Embryonic facial prominence (tissue), 1 donor: ENCODE data around the gene SCCPDH.
"Not testable (repeated sequence)": the region's sequence is repeated elsewhere in the genome, so short reads cannot be mapped to it uniquely, and the experiment has no call there.

ENCODE experiments used
- DNase-seq: peaks from one replicate; pipeline ENCODE4 v3.0.0-alpha.2; 2016; ENCODE audit errors: extremely low spot score

SCCPDH gene

DNA sequence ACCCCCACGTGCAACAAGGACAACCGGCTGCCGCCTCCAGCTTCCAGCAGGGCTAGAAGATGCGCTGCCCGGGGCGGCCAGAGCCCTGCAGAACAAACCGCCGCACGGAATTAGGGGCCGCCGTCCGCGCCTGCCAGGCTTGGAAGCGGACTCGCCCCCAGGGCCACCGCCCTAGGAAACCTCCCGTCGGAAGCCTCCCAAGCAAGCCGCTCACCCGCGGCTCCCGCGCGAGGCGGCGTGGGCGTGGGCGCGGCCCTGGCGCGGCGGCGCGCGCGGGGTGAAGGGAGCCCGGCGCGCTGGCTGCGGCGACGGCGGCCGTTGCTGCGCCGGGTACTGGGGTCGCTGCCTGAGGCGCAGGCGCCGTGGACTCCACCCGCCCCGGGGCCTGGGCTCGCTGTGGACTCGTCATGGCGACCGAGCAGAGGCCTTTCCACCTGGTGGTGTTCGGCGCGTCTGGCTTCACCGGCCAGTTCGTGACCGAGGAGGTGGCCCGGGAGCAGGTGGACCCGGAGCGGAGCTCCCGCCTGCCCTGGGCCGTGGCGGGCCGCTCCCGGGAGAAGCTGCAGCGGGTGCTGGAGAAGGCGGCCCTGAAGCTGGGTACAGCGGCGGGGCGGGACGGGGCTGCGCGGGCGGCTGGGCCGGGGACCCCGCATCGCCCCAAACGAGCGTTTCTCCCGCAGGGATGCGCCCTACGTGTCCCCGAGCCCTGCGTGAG is at the start of gene SCCPDH:
SCCPDH (plus strand) TSS at position 394 of the 715 bp plus-strand sequence; CDS start at position 408, 14 bp downstream.
- DNase-seq: no peak

GRCh38 chr1:246677842-246678241 is 46.4 kb upstream of the SCCPDH start:
- DNase-seq: no peak

DNA sequence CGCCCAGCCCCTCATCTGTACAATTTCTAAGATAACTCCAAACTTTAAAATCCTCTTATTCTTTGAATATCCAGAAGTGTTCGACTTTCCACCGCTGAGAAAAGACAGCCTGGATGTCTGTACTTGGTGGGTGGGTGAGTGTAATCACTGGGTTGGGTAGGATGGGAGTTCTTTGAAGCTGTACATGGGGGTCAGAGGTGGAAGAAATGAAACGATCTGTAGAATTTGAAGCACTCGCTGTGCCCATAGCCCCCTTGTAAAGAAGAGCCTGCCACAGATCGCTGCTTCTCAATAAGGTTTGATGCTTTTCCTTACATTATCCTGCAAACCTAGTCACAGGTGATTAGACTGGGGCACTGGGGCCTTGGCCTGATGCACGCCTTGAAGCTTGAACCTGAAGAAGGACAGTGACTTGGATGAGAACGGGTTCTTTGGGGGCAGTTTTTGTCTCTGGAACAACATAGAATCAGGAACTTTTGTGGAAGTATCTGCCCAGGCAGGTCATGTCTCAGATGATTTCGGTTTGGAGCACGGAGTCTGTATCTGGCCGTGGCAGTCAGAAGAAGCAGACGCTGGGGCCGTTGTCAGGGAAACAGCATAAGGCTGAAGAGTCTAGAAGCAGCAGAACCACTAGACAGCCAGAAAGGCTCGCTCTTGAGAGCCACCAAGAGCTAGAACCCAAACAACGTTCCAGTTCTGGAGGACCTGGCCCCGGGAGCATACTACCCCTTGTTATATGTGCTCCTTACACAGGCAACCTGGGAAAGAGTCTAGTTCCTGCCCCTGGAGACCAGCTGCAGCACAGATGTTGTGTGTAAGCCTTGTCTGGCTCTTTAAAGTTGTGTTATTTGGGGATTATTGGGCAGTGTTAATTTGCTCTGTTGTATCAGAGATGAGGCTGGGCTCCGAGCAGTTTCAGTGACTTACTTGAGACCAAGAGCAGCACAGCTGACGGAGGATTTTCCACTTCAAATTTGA is 45.1 kb upstream of the SCCPDH start:
- DNase-seq: no peak

DNA sequence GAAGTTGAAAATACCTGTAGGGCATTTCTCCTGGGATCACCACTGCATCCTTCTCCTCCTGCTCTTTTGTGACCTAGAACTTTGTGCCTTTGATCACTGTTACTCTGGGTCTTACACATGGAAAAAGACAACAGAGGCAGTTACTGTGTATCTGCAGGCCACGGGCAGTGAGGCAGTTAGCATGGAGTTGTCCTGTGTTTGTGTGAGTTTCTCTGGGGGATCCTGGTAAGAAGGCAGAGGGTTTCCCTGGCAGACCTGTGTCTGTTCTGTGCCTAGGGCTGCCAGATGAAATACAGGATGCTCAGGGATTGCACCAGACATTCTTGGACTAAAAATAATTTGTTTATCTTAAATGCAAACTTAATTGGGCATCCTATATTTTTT is 44.4 kb upstream of the SCCPDH start:
- DNase-seq: no peak

- no peak for DNase-seq
These were observed 44.0 kb upstream of the SCCPDH start for GRCh38 chr1:246680190-246680589.

- no peak for DNase-seq
These were observed 43.5 kb upstream of the SCCPDH start for GRCh38 chr1:246680696-246681130.

- no peak for DNase-seq
These were observed 42.0 kb upstream of the SCCPDH start for GRCh38 chr1:246681900-246682895.

DNA sequence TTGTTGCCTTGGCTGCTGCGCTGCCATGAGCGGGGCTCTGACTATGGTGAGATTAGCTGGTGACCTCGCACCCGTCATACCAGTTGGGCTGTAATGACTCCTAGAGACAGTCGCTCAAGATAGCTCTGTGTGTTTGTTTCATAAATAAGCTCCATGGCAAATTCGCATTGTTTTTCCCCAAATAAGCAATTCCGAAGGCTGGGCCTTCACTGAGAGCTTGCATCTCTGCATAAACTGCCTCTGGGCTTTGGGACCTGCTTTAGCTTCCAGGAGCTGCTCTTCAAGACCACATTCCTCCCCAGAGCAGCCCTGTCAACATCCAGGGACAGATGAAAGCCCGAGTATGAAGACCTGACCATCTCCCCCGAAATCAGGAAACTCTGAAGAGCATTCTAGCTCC is 40.7 kb upstream of the SCCPDH start:
- no peak for DNase-seq

- no peak for DNase-seq
These were observed 37.2 kb upstream of the SCCPDH start for GRCh38 chr1:246687002-246687401.

- no peak for DNase-seq
These were observed 34.7 kb upstream of the SCCPDH start for GRCh38 chr1:246689409-246690008.

- no peak for DNase-seq
These were observed 34.1 kb upstream of the SCCPDH start for GRCh38 chr1:246690100-246690499.

DNA sequence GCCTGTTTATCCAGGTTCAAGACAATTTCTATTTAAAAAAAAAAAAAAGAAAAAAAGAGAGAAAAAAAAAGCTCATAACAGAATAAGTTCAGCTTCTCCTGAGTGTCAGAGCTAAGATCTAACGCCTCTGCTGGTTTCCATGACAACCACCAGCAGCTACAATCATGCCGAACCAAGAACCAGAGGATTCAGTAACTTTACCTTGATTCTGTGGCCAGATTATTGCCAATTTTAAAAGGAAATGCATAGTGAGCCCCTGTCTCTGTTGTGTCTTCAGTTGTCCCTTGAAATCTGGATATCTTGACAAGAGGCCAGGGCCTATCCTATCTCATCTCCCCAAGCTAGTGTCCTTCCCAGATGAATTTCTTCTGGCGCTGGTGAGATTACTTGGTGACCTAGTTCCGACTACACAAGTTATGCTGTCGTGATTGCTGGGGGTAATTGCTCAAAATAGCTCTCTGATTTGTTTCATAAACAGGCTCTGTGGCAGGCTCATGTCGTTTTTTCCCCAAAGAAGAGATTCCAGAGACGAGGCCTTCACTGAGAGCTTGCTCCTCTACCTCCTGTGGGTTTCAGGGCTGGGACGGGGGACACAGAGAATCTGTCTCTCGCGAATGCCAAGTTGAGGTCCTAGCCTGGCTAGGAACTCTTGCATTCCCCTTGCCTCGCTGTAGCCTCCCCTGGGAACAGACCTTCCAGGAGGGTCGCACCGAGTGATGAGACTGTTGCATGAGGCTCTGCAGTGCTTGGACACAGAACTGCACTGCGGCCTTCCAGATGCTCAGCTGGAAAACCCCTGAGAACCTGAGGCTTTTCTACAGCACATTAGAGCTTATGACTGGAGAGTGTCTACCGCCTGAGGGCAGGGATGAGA is 32.4 kb upstream of the SCCPDH start:
- DNase-seq: no peak

DNA sequence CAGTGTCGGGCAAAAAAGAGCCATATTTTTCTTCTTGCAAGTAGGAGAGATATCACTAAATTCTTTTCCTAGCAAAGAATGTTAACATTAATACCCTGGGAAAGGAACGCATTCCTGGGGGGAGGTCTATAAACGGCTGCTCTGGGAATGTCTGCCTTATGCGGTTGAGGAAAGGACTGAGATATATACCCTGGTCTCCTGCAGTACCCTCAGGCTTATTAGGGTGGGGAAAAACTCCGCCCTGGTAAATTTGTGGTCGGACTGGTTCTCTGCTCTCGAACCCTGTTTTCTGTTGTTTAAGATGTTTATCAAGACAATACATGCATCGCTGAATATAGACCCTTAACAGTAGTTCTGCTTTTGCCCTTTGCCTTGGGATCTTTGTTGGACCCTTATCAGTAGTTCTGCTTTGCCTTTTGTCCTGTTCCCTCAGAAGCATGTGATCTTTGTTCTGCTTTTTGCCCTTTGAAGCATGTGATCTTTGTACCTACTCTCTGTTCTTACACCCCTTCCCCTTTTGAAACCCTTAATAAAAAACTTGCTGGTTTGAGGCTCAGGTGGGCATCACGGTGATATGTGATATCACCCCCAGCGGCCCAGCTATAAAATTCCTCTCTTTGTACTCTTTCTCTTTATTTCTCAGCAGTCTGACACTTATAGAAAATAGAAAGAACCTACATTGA is 29.9 kb upstream of the SCCPDH start:
- DNase-seq: not testable (repeated sequence)

- no peak for DNase-seq
These were observed 29.1 kb upstream of the SCCPDH start for GRCh38 chr1:246695136-246695535.

GRCh38 chr1:246695666-246696065 is 28.5 kb upstream of the SCCPDH start:
- no peak for DNase-seq

- no peak for DNase-seq
These were observed 25.6 kb upstream of the SCCPDH start for GRCh38 chr1:246698466-246699094.

- peak; percentile 70 for DNase-seq
These were observed 25.0 kb upstream of the SCCPDH start for GRCh38 chr1:246699095-246699735.

DNA sequence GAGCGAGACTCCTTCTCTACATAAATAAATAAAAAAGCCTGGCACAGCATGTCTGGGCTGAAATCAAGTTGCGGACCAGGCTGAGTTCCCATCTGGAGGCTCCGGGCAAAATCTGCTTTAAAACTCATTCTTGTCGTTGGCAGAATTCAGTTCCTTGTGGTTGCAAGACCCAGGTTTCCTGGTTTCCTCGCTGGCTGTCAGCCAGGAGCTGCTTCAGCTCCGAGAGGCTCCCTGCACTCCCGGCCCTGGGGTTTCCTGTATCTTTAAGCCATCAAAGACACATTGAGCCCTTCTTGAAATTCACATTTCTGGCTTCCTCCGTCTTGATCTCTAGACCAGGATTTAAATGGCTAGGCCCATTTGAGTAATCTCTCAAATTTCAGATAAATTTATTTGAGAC is 20.6 kb upstream of the SCCPDH start:
- DNase-seq: no peak

GRCh38 chr1:246705368-246705767 is 18.8 kb upstream of the SCCPDH start:
- peak; percentile 51 for DNase-seq
